ENCODE results near the gene CWH43.

GRCh38 chr4:48998440-48998839 lies 12.4 kb downstream of the CWH43 start:
- TF ChIP-seq POLR2AphosphoS5 (IDR thresholded peaks at IDR 0.05; ENCODE audit: low read depth, low read length) = no peak
- TF ChIP-seq POLR2A (IDR thresholded peaks at IDR 0.05; ENCODE audit: low read depth, low read length) = no peak
- no peak for TF ChIP-seq TAF1 (IDR thresholded peaks at IDR 0.05; ENCODE audit: low read depth, low read length)

Measured in GM12891 (cell line).